Measurements from ENCODE around the gene SERPINA4.

The SERPINA4 gene

DNA sequence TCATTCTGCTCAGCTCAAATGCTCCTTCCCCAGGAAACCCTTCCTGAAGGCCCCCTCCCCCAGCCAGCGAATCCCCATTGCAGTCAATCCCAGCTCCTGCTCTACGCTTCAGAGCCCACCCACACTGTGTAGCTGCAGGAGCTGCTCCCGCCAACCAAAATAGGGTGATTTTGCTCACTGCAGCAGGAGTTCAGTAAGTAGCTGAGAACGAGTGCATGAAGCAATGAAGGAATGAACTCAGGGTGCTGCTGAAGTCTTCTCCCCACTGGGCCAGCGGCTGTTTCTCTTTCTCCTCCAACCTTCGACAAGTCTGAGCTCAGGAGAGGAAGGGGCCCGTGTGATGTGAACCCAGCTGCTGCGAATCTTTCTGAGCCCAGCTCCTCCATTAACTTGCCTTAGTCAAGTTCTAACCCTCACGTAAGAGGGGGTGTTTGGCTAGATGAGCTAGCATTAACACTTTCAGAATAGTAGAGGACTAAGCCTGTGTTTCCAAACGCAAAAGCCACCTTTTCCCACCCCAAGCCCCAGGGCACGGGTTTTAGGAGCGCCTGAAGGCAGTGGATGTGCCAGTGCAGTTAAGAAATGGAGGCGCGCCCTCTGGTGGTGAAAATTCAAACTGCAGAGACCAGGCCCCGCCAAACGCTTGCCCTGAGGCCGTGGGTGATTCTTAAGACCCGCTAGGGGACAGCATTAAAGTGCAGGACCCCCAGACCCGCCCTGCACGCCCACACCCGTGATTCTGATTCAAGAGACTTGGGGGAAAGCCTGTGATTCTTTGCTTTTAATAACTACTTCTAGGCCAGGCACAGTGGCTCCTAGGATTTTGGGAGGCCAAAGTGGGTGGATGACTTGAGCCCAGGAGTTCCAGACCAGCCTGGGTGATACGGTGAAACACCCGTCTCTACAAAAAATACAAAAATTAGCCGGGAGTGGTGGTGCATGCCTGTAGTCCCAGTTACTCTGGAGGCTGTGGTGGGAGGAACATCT is 11.9 kb upstream of the SERPINA4 start:
- Histone ChIP-seq H3K9me3 (ENCODE audit: control insufficient read depth, low read length) (peaks cover 5% of the 10 kb centered on the region), H3K4ac (ENCODE audit: low read depth in 1 of 2, low read length in 2 of 2) (no peak overlapping the region), H3K79me1 (replicated peaks; ENCODE audit: low read length, poor library complexity, severe bottlenecking) (no peaks in the 10 kb centered on the region), H4K8ac (ENCODE audit: low read length) (no peak overlapping the region), H2BK120ac (ENCODE audit: low read depth, low read length) (no peak overlapping the region), H3K18ac (ENCODE audit: low read depth in 1 of 2, low read length in 2 of 2) (no peak overlapping the region), H2BK15ac (ENCODE audit: low read depth, poor library complexity, severe bottlenecking) (no peak overlapping the region), H3K27ac (ENCODE audit: low read length, poor library complexity, severe bottlenecking) (no peak overlapping the region), H3K9ac (ENCODE audit: low read length) (no peak overlapping the region), H2AFZ (ENCODE audit: low read depth, low read length) (no peak overlapping the region), H2BK12ac (ENCODE audit: low read length in 2 of 2) (no peak overlapping the region), H3K23ac (ENCODE audit: low read length in 2 of 2) (no peak overlapping the region), H4K91ac (ENCODE audit: low read length) (no peak overlapping the region), H2BK5ac (ENCODE audit: low read depth, low read length, poor library complexity, severe bottlenecking) (no peak overlapping the region), H2AK5ac (ENCODE audit: low read length, severe bottlenecking) (no peak overlapping the region), H3K36me3 (ENCODE audit: control insufficient read depth in 1 of 2, insufficient read depth in 2 of 2, low read depth in 1 of 2, low read length in 2 of 2) (no peaks in the 10 kb centered on the region), H3K27me3 (ENCODE audit: control insufficient read depth in 1 of 2, insufficient read depth in 1 of 2, low read length in 2 of 2) (peaks cover 0 to 13% of the 10 kb centered on the region in 2 experiments), H3K4me2 (ENCODE audit: low read length, poor library complexity, severe bottlenecking) (no peak overlapping the region), H3K14ac (ENCODE audit: low read length in 2 of 2) (no peak overlapping the region), H3K4me3 (ENCODE audit: insufficient read depth in 1 of 2, low read depth in 1 of 2, low read length in 2 of 2) (no peak overlapping the region), H3K4me1 (ENCODE audit: control insufficient read depth, insufficient read depth, low read depth, low read length) (peaks cover 1% of the 10 kb centered on the region)
- peak; percentile 1 for DNase-seq
- 35% methylated on average over 22 of the region's 24 CpGs for WGBS

DNA sequence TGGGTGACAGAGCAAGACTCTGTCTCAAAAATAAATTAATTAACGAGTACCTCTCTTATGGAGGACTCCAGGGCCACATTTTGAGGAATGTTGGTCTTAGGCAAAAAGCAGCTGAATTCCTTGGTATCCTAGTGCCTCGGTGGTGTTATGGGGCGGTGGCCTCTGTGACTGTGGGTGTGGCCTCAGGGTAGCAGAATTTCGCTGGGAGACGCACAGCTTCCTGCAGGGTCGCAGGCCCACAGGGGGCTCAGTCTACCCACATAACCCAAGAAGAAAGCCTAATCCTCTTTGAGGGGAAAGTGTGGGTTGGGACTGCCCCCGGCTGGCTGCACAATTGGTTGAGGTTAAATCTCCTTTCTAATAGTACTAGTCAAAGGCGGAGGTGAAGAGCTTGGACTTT is 11.2 kb upstream of the SERPINA4 start:
- H4K91ac ChIP-seq (ENCODE audit: low read length), result no peak overlapping the region
- H3K4me1 ChIP-seq (ENCODE audit: control insufficient read depth, insufficient read depth, low read depth, low read length), result peaks cover 1% of the 10 kb centered on the region
- H3K4me2 ChIP-seq (ENCODE audit: low read length, poor library complexity, severe bottlenecking), result no peak overlapping the region
- no peak for DNase-seq
- H3K4ac ChIP-seq (ENCODE audit: low read depth in 1 of 2, low read length in 2 of 2), result no peak overlapping the region
- H3K18ac ChIP-seq (ENCODE audit: low read depth in 1 of 2, low read length in 2 of 2), result no peak overlapping the region
- no peak overlapping the region for H3K14ac ChIP-seq (ENCODE audit: low read length in 2 of 2)
- H3K27ac ChIP-seq (ENCODE audit: low read length, poor library complexity, severe bottlenecking), result no peak overlapping the region
- no peak overlapping the region for H3K9ac ChIP-seq (ENCODE audit: low read length)
- H3K23ac ChIP-seq (ENCODE audit: low read length in 2 of 2), result no peak overlapping the region
- no peak overlapping the region for H2AFZ ChIP-seq (ENCODE audit: low read depth, low read length)
- no peak overlapping the region for H2BK120ac ChIP-seq (ENCODE audit: low read depth, low read length)
- WGBS, result 80% methylated on average over 3 of the region's 8 CpGs
- H2BK15ac ChIP-seq (ENCODE audit: low read depth, poor library complexity, severe bottlenecking), result no peak overlapping the region
- peaks cover 10% of the 10 kb centered on the region for H3K9me3 ChIP-seq (ENCODE audit: control insufficient read depth, low read length)
- H3K36me3 ChIP-seq (ENCODE audit: control insufficient read depth in 1 of 2, insufficient read depth in 2 of 2, low read depth in 1 of 2, low read length in 2 of 2), result no peaks in the 10 kb centered on the region
- no peak overlapping the region for H2AK5ac ChIP-seq (ENCODE audit: low read length, severe bottlenecking)
- H2BK12ac ChIP-seq (ENCODE audit: low read length in 2 of 2), result no peak overlapping the region
- H3K4me3 ChIP-seq (ENCODE audit: insufficient read depth in 1 of 2, low read depth in 1 of 2, low read length in 2 of 2), result no peak overlapping the region
- no peaks in the 10 kb centered on the region for H3K79me1 ChIP-seq (replicated peaks; ENCODE audit: low read length, poor library complexity, severe bottlenecking)
- no peak overlapping the region for H4K8ac ChIP-seq (ENCODE audit: low read length)
- H3K27me3 ChIP-seq (ENCODE audit: control insufficient read depth in 1 of 2, insufficient read depth in 1 of 2, low read length in 2 of 2), result peaks cover 0 to 13% of the 10 kb centered on the region in 2 experiments
- no peak overlapping the region for H2BK5ac ChIP-seq (ENCODE audit: low read depth, low read length, poor library complexity, severe bottlenecking)

DNA sequence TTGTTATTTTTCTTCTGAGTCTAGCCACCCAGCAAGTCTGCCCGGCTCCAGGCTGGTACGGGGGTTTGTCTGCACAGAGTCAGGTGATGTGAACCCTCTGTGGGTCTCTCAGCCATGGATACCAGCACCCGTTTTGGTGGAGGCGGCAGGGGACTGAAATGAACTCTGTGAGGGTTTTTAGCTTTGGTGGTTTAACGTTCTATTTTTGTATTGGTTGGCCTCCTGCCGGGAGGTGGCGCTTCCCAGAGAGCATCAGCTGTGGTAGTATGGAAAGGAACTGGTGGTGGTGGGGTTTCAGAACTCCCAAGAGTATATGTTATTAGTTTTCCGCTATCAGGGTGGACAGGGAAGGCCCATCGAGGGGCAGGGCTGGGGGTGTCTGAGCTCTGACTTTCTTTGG is 5.3 kb upstream of the SERPINA4 start:
- Histone ChIP-seq H4K8ac (ENCODE audit: low read length) (no peak overlapping the region), H2AFZ (ENCODE audit: low read depth, low read length) (no peak overlapping the region), H3K36me3 (ENCODE audit: control insufficient read depth in 1 of 2, insufficient read depth in 2 of 2, low read depth in 1 of 2, low read length in 2 of 2) (no peaks in the 10 kb centered on the region), H2BK5ac (ENCODE audit: low read depth, low read length, poor library complexity, severe bottlenecking) (no peak overlapping the region), H3K27me3 (ENCODE audit: control insufficient read depth in 1 of 2, insufficient read depth in 1 of 2, low read length in 2 of 2) (peaks cover 0 to 17% of the 10 kb centered on the region in 2 experiments), H2BK120ac (ENCODE audit: low read depth, low read length) (no peak overlapping the region), H2AK5ac (ENCODE audit: low read length, severe bottlenecking) (no peak overlapping the region), H3K18ac (ENCODE audit: low read depth in 1 of 2, low read length in 2 of 2) (no peak overlapping the region), H3K4ac (ENCODE audit: low read depth in 1 of 2, low read length in 2 of 2) (no peak overlapping the region), H4K91ac (ENCODE audit: low read length) (no peak overlapping the region), H3K4me3 (ENCODE audit: insufficient read depth in 1 of 2, low read depth in 1 of 2, low read length in 2 of 2) (no peak overlapping the region), H3K4me2 (ENCODE audit: low read length, poor library complexity, severe bottlenecking) (no peak overlapping the region), H2BK12ac (ENCODE audit: low read length in 2 of 2) (no peak overlapping the region), H2BK15ac (ENCODE audit: low read depth, poor library complexity, severe bottlenecking) (no peak overlapping the region), H3K23ac (ENCODE audit: low read length in 2 of 2) (no peak overlapping the region), H3K27ac (ENCODE audit: low read length, poor library complexity, severe bottlenecking) (no peak overlapping the region), H3K14ac (ENCODE audit: low read length in 2 of 2) (no peak overlapping the region), H3K79me1 (replicated peaks; ENCODE audit: low read length, poor library complexity, severe bottlenecking) (no peaks in the 10 kb centered on the region), H3K4me1 (ENCODE audit: control insufficient read depth, insufficient read depth, low read depth, low read length) (no peaks in the 10 kb centered on the region), H3K9ac (ENCODE audit: low read length) (no peak overlapping the region), H3K9me3 (ENCODE audit: control insufficient read depth, low read length) (peaks cover 12% of the 10 kb centered on the region)
- no peak for DNase-seq
- WGBS, result 84% methylated on average over 9 of the region's 9 CpGs

DNA sequence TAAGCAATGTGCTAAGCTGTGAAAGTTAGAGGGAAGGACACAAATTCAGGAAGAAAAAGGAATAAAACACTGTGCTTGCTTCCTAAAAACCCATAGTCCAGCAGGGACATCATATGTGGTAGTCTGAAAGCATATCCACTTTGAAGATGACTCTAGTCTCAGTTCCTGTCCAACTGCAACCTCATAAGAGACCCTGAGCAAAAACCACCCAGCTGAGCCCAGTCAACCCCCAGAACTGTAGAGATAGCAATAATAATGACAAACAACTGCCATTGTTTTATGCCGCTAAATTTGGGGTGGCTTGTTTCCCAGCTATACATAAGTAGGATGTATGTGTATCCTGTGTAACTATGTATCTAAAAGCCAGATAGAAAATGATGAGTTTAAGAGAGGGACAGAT is 3.9 kb upstream of the SERPINA4 start:
- Histone ChIP-seq H3K36me3 (ENCODE audit: control insufficient read depth in 1 of 2, insufficient read depth in 2 of 2, low read depth in 1 of 2, low read length in 2 of 2) (no peaks in the 10 kb centered on the region), H4K8ac (ENCODE audit: low read length) (no peak overlapping the region), H3K4me2 (ENCODE audit: low read length, poor library complexity, severe bottlenecking) (no peak overlapping the region), H3K23ac (ENCODE audit: low read length in 2 of 2) (no peak overlapping the region), H3K9ac (ENCODE audit: low read length) (no peak overlapping the region), H2AFZ (ENCODE audit: low read depth, low read length) (no peak overlapping the region), H2BK5ac (ENCODE audit: low read depth, low read length, poor library complexity, severe bottlenecking) (no peak overlapping the region), H3K4me1 (ENCODE audit: control insufficient read depth, insufficient read depth, low read depth, low read length) (no peaks in the 10 kb centered on the region), H3K9me3 (ENCODE audit: control insufficient read depth, low read length) (peaks cover 12% of the 10 kb centered on the region), H2AK5ac (ENCODE audit: low read length, severe bottlenecking) (no peak overlapping the region), H3K18ac (ENCODE audit: low read depth in 1 of 2, low read length in 2 of 2) (no peak overlapping the region), H3K14ac (ENCODE audit: low read length in 2 of 2) (no peak overlapping the region), H3K4me3 (ENCODE audit: insufficient read depth in 1 of 2, low read depth in 1 of 2, low read length in 2 of 2) (no peak overlapping the region), H3K27me3 (ENCODE audit: control insufficient read depth in 1 of 2, insufficient read depth in 1 of 2, low read length in 2 of 2) (peaks cover 0 to 20% of the 10 kb centered on the region in 2 experiments), H4K91ac (ENCODE audit: low read length) (no peak overlapping the region), H3K79me1 (replicated peaks; ENCODE audit: low read length, poor library complexity, severe bottlenecking) (no peaks in the 10 kb centered on the region), H2BK15ac (ENCODE audit: low read depth, poor library complexity, severe bottlenecking) (no peak overlapping the region), H3K4ac (ENCODE audit: low read depth in 1 of 2, low read length in 2 of 2) (no peak overlapping the region), H2BK120ac (ENCODE audit: low read depth, low read length) (no peak overlapping the region), H2BK12ac (ENCODE audit: low read length in 2 of 2) (no peak overlapping the region), H3K27ac (ENCODE audit: low read length, poor library complexity, severe bottlenecking) (no peak overlapping the region)
- no peak for DNase-seq
- WGBS, result no CpG with 5 or more reads among the region's 1 CpG

Measured in mesenchymal stem cell (in vitro differentiated cells and primary cell).